SU-DHL-6 (cell line): ENCODE data around the gene ACTL7A.
"Not testable (repeated sequence)": the region's sequence is repeated elsewhere in the genome, so short reads cannot be mapped to it uniquely, and the experiment has no call there.

ENCODE experiments used
- H2AFZ ChIP-seq: fragments of 200-600 bp; sonication (generic); 2 replicates; pipeline ENCODE4 v1.6.1; 2014; ENCODE audit warnings: low read depth, mild to moderate bottlenecking, moderate library complexity, mixed read lengths, antibody characterized with exemption, low read length; ENCODE audit not compliant: severe bottlenecking
- H3F3A ChIP-seq: fragments of 200-600 bp; shearing (Covaris generic); 2 replicates; pipeline ENCODE4 v1.6.0; 2016; ENCODE audit warnings: antibody characterized with exemption, mild to moderate bottlenecking; ENCODE audit not compliant: insufficient read depth
- H3K27ac ChIP-seq: fragments of 200-600 bp; sonication (generic); 2 replicates; pipeline ENCODE4 v1.5.1; 2016; ENCODE audit warnings: low read depth, mild to moderate bottlenecking, low read length, moderate library complexity, mixed read lengths
- H3K27me3 ChIP-seq: fragments of 200-600 bp; sonication (generic), shearing (Covaris generic); 2 replicates; pipeline ENCODE4 v1.6.0; 2014; ENCODE audit warnings: mild to moderate bottlenecking, low read length
- H3K36me3 ChIP-seq: fragments of 200-600 bp; sonication (generic); 2 replicates; pipeline ENCODE4 v1.6.1; 2014; ENCODE audit warnings: mild to moderate bottlenecking, low read length, mixed read lengths
- H3K4me2 ChIP-seq: fragments of 300-600, 200-600 bp; shearing (Covaris generic), sonication (generic); 2 replicates; pipeline ENCODE4 v1.6.0; 2014; ENCODE audit warnings: low read length, low read depth, mild to moderate bottlenecking; ENCODE audit not compliant: poor library complexity, severe bottlenecking
- H3K4me3 ChIP-seq: fragments of 200-600 bp; sonication (generic); 2 replicates; pipeline ENCODE4 v1.5.1; 2014; ENCODE audit warnings: antibody characterized with exemption, low read length, mild to moderate bottlenecking, mixed read lengths; ENCODE audit not compliant: insufficient read depth, poor library complexity, severe bottlenecking
- H3K79me2 ChIP-seq: fragments of 200-600 bp; sonication (generic); 2 replicates; pipeline ENCODE4 v1.6.1; 2014; ENCODE audit warnings: mild to moderate bottlenecking, low read length, moderate library complexity; ENCODE audit not compliant: insufficient read depth
- H3K9ac ChIP-seq: fragments of 200-600 bp; sonication (generic); 2 replicates; pipeline ENCODE4 v1.7.0; 2014; ENCODE audit warnings: mild to moderate bottlenecking, low read length
- H3K9me2 ChIP-seq: fragments of 200-600 bp; sonication (generic); replicated peaks from 2 replicates; pipeline ENCODE4 v1.6.1; 2014; ENCODE audit warnings: low read length; ENCODE audit not compliant: insufficient read depth
- H3K9me3 ChIP-seq: fragments of 200-600 bp; sonication (generic); 2 replicates; pipeline ENCODE4 v1.6.1; 2014; ENCODE audit warnings: low read length, mixed read lengths; ENCODE audit not compliant: insufficient read depth
- H4K20me1 ChIP-seq: fragments of 200-600 bp; sonication (generic); 2 replicates; pipeline ENCODE4 v1.6.1; 2014; ENCODE audit warnings: low read depth, mild to moderate bottlenecking, antibody characterized with exemption, low read length, moderate library complexity, mixed read lengths
- EZH2phosphoT487 ChIP-seq: fragments of 200-600 bp; sonication (generic), shearing (Covaris generic); conservative IDR thresholded peaks from 2 replicates; pipeline ENCODE4 v1.6.1; 2018; ENCODE audit warnings: mild to moderate bottlenecking, antibody characterized with exemption, low read length, moderate library complexity, mixed read lengths
- TF ChIP-seq, protein P1 (sequence below): fragments of 200-600 bp; sonication (generic); IDR thresholded peaks from one replicate; pipeline ENCODE4 v1.5.1; 2017; ENCODE audit warnings: antibody characterized with exemption, mild to moderate bottlenecking, low read length, moderate library complexity; ENCODE audit not compliant: insufficient read depth, poor library complexity, severe bottlenecking

Gene ACTL7A

DNA sequence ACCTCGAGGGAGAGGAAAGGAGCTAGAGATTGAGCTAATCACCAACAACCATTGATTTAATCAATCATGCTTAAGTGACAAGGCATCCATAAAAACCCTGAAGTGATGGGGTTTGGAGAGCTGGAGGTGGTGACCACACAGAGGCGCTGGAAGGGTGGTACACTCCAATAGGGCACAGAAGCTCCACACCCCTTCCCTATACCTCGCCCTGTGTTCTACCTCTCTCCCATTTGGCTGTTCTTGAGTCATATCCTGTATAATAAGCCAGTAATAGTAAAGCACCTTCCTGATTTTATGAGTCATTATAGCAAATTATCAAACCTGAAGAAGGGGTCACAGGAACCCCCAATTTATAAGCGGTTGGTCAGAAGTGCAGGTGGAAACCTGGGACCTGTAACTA lies 24.5 kb upstream of the ACTL7A start:
- Histone ChIP-seq H2AFZ (no peak overlapping the region), H3K27ac (no peak overlapping the region), H3K9me2 (no peaks in the 10 kb centered on the region), H4K20me1 (no peaks in the 10 kb centered on the region), H3K36me3 (no peaks in the 10 kb centered on the region), H3K9ac (no peak overlapping the region), H3F3A (no peaks in the 10 kb centered on the region), H3K9me3 (no peaks in the 10 kb centered on the region), H3K4me2 (no peak overlapping the region), H3K4me3 (no peak overlapping the region), H3K79me2 (no peaks in the 10 kb centered on the region), H3K27me3 (no peaks in the 10 kb centered on the region)
- no peak for TF ChIP-seq EZH2phosphoT487
- TF ChIP-seq, protein P1, sequence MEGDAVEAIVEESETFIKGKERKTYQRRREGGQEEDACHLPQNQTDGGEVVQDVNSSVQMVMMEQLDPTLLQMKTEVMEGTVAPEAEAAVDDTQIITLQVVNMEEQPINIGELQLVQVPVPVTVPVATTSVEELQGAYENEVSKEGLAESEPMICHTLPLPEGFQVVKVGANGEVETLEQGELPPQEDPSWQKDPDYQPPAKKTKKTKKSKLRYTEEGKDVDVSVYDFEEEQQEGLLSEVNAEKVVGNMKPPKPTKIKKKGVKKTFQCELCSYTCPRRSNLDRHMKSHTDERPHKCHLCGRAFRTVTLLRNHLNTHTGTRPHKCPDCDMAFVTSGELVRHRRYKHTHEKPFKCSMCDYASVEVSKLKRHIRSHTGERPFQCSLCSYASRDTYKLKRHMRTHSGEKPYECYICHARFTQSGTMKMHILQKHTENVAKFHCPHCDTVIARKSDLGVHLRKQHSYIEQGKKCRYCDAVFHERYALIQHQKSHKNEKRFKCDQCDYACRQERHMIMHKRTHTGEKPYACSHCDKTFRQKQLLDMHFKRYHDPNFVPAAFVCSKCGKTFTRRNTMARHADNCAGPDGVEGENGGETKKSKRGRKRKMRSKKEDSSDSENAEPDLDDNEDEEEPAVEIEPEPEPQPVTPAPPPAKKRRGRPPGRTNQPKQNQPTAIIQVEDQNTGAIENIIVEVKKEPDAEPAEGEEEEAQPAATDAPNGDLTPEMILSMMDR, result no peak

DNA sequence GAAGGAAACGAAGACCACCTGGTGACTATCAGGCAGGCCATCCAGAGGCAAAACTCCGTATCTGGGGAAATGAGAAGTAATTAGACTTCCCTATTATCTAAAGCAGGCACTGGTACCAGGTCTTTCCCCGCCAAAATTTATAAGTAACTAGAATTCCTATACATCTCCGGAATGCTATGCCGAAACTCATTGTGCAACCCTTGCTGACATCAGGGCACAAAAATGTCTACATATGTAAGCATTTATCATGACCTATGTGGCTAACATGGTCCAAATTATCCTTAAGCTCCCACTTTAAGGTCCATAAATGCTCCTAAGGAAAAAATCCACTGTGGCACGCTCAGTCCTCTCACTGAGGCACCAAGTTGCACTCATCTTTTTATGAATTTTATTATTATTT lies 24.0 kb upstream of the ACTL7A start:
- no peak overlapping the region for H3K4me2 ChIP-seq
- H3K4me3 ChIP-seq, result no peak overlapping the region
- no peaks in the 10 kb centered on the region for H3F3A ChIP-seq
- no peak overlapping the region for H3K27ac ChIP-seq
- no peak overlapping the region for H2AFZ ChIP-seq
- no peak overlapping the region for H3K9ac ChIP-seq
- H4K20me1 ChIP-seq, result no peaks in the 10 kb centered on the region
- no peaks in the 10 kb centered on the region for H3K36me3 ChIP-seq
- no peaks in the 10 kb centered on the region for H3K79me2 ChIP-seq
- no peaks in the 10 kb centered on the region for H3K9me2 ChIP-seq
- TF ChIP-seq, protein P1, result no peak
- no peak for TF ChIP-seq EZH2phosphoT487
- no peaks in the 10 kb centered on the region for H3K9me3 ChIP-seq
- no peaks in the 10 kb centered on the region for H3K27me3 ChIP-seq

DNA sequence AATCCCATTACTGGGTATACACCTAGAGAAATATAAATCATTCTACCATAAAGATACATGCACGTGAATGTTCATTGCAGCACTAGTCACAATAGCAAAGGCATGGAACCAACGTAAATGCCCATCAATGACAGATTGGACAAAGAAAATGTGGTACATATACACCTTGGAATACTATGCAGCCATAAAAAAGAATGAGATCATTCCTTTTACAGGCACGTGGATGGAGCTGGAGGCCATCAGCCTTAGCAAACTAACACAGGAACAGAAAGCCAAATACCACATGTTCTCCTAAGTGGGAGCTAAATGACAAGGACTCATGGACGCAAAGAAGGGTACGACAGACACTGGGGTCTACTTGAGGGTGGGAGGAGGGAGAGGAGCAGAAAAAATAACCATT lies 22.5 kb upstream of the ACTL7A start:
- H3K9me3 ChIP-seq, H3K4me2 ChIP-seq, H4K20me1 ChIP-seq, H3K36me3 ChIP-seq, H2AFZ ChIP-seq, H3K79me2 ChIP-seq, H3K4me3 ChIP-seq, H3K9me2 ChIP-seq, H3K27me3 ChIP-seq, H3K27ac ChIP-seq, H3K9ac ChIP-seq, H3F3A ChIP-seq: not testable (repeated sequence)

DNA sequence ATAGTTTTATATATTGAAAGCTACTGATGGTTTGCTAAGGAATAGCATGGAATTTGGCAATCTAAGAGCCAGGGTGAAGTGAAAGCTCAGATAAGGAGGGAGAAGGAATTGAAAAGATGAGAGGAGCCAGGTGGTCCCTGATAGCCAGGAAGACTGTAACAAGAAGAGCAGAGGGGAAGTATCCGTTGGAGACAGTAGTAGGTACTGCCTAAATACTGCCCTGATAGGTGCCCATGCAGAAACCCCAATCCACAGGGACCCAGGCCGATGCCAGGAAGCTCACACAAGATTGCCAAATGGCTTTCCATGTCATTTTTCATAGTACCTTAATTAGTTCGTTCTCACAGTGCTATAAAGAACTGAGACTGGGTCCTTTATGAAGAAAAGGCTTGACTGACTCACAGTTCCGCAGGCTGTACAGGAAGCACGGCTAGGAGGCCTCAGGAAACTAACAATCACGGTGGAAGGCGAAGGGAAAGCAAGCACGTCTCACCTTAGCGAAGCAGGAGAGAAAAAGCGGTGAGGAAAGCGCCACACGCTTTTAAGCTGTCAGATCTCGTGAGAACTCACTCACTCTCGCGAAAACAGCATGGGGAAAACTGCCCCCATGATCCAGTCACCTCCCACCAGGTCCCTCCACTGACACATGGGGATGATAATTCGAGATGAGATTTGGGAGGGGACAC lies 19.3 kb upstream of the ACTL7A start:
- Histone ChIP-seq H3K9me2 (no peaks in the 10 kb centered on the region), H4K20me1 (no peaks in the 10 kb centered on the region), H3K27me3 (no peaks in the 10 kb centered on the region), H3F3A (no peaks in the 10 kb centered on the region), H3K4me3 (no peak overlapping the region), H3K79me2 (no peaks in the 10 kb centered on the region), H2AFZ (no peak overlapping the region), H3K9me3 (no peaks in the 10 kb centered on the region), H3K27ac (no peak overlapping the region), H3K4me2 (no peak overlapping the region), H3K36me3 (no peaks in the 10 kb centered on the region), H3K9ac (no peak overlapping the region)
- TF ChIP-seq, protein P1, result no peak
- no peak for TF ChIP-seq EZH2phosphoT487
